Cardiac muscle cell (in vitro differentiated cells and primary cell): ENCODE results near the gene MED12L. TPM values are rescaled to one million over a fixed set of nuclear protein-coding genes. Genes with fewer than 3 reads are reported as not detected.

Experiments
- DNase-seq, 2 donors: peaks; one replicate each; pipeline versions ENCODE4 v3.0.0 to v3.0.0-alpha.2; 2010 to 2017; ENCODE audit warnings: low read depth in 1 of 2, low spot score in 1 of 2
- H3K27ac ChIP-seq: fragments of 200-600 bp; sonication (generic); 2 replicates; pipeline ENCODE4 v1.5.1; 2016
- H3K27me3 ChIP-seq: fragments of 200-600 bp; sonication (generic); 2 replicates; pipeline ENCODE4 v1.6.0; 2016; ENCODE audit warnings: control low read depth
- H3K36me3 ChIP-seq: fragments of 200-600 bp; sonication (generic); 2 replicates; pipeline ENCODE4 v1.5.1; 2016; ENCODE audit warnings: control low read depth
- H3K4me1 ChIP-seq: fragments of 200-600 bp; sonication (generic); 2 replicates; pipeline ENCODE4 v1.8.1; 2017; ENCODE audit warnings: low read depth, mild to moderate bottlenecking, mixed run types
- H3K4me3 ChIP-seq: fragments of 200-600 bp; sonication (generic); 2 replicates; pipeline ENCODE4 v1.5.1; 2016; ENCODE audit warnings: mild to moderate bottlenecking
- H3K9me3 ChIP-seq: fragments of 200-600 bp; sonication (generic); 2 replicates; pipeline ENCODE4 v1.5.1; 2017; ENCODE audit warnings: low read depth, mild to moderate bottlenecking, control low read depth
- CTCF ChIP-seq: IDR thresholded peaks from 2 replicates; pipeline ENCODE4 v1.5.1; 2012; ENCODE audit warnings: low read depth, mild to moderate bottlenecking, low read length
- polyA plus RNA-seq: library from polyadenylated mRNA; unstranded; fragments of >200 nt; fragmentation: Nextera tagmentation; extraction: Ambion mirVana; gene quantifications from 2 replicates; pipeline ENCODE4 v1.2.1, GENCODE V29; 2016
- total RNA-seq: library from RNA; depleted of rRNA; stranded (reverse); fragments of >200 nt; gene quantifications from 2 replicates; pipeline ENCODE4 v1.2.3, GENCODE V29; 2016

MED12L gene
- total and polyA plus RNA-seq, 2 experiments from 2014 or later: 1.9 to 6.9 TPM

- Histone ChIP-seq H3K9me3 (no peaks in the 10 kb centered on the region), H3K27ac (no peak overlapping the region), H3K27me3 (no peaks in the 10 kb centered on the region), H3K36me3 (no peaks in the 10 kb centered on the region), H3K4me3 (no peak overlapping the region), H3K4me1 (peaks cover 2% of the 10 kb centered on the region)
- peak; percentile 23 for TF ChIP-seq CTCF
- DNase-seq: peak in 1 of 2 donors; percentile 41
These were observed 125.4 kb downstream of the MED12L start for GRCh38 chr3:151210676-151211381.

- Histone ChIP-seq H3K4me1 (peaks cover 25% of the 10 kb centered on the region), H3K4me3 (no peak overlapping the region), H3K27ac (no peak overlapping the region), H3K9me3 (no peaks in the 10 kb centered on the region), H3K36me3 (no peaks in the 10 kb centered on the region), H3K27me3 (no peaks in the 10 kb centered on the region)
- no peak for DNase-seq
- no peak for TF ChIP-seq CTCF
These were observed 127.7 kb downstream of the MED12L start for GRCh38 chr3:151213151-151213550.

GRCh38 chr3:151213881-151214280, 128.4 kb downstream of the MED12L start:
- Histone ChIP-seq H3K4me3 (no peak overlapping the region), H3K27ac (no peak overlapping the region), H3K4me1 (peaks cover 30% of the 10 kb centered on the region), H3K9me3 (no peaks in the 10 kb centered on the region), H3K36me3 (no peaks in the 10 kb centered on the region), H3K27me3 (no peaks in the 10 kb centered on the region)
- peak in 1 of 2 donors; percentile 32 for DNase-seq
- TF ChIP-seq CTCF: no peak

GRCh38 chr3:151214459-151214858, 129.0 kb downstream of the MED12L start:
- no peak for TF ChIP-seq CTCF
- no peaks in the 10 kb centered on the region for H3K36me3 ChIP-seq
- H3K27ac ChIP-seq: no peak overlapping the region
- peaks cover 36% of the 10 kb centered on the region for H3K4me1 ChIP-seq
- DNase-seq: no peak
- H3K27me3 ChIP-seq: no peaks in the 10 kb centered on the region
- no peak overlapping the region for H3K4me3 ChIP-seq
- H3K9me3 ChIP-seq: no peaks in the 10 kb centered on the region

GRCh38 chr3:151216641-151217607, 131.5 kb downstream of the MED12L start:
- H3K4me3 ChIP-seq: no peak overlapping the region
- DNase-seq: peak; percentile 24 to 66
- peaks cover 39% of the 10 kb centered on the region for H3K4me1 ChIP-seq
- H3K36me3 ChIP-seq: no peaks in the 10 kb centered on the region
- peak overlapping the region; percentile 82 for H3K27ac ChIP-seq
- H3K27me3 ChIP-seq: no peaks in the 10 kb centered on the region
- TF ChIP-seq CTCF: no peak
- H3K9me3 ChIP-seq: no peaks in the 10 kb centered on the region
